Esophagus squamous epithelium (tissue), 4 donors: ENCODE results near the gene RREB1.

Source experiments
- POLR2A ChIP-seq, 4 donors: fragments of 450-650 bp; IDR thresholded peaks; one replicate each; pipeline ENCODE4 v1.6.1; 2017; ENCODE audit warnings: antibody characterized with exemption in 4 of 4, mild to moderate bottlenecking in 4 of 4, moderate library complexity in 3 of 4
- TF ChIP-seq, protein P1 (sequence below), 6 experiments: fragments of 450-650 bp in 4 of 6; fragments of 200-600 bp in 2 of 6; sonication (generic) in 2 of 6; IDR thresholded peaks; one replicate each; pipeline ENCODE4 v1.5.1; 2016 to 2019; ENCODE audit warnings: antibody characterized with exemption in 6 of 6, mild to moderate bottlenecking in 4 of 6, moderate library complexity in 4 of 6

DNA sequence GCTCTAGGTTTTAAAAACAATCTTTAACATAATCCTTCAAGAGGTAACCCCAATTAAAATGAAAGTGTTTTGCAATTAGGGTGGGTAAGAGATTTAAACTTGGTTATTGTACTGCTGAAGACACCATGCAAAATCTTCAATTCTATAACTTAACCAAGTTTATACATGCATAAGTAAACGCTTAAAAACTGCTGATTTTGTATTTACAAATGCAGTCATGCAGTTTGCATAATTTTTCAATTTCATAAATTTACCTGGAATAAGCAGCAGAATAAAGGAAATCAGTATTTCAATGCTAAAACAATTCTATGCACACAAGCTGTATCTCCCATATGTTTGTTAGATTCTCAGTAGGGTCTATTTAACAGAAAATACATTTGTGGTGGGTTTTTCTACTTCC, 182.3 kb downstream of the RREB1 start:
- TF ChIP-seq, protein P1, sequence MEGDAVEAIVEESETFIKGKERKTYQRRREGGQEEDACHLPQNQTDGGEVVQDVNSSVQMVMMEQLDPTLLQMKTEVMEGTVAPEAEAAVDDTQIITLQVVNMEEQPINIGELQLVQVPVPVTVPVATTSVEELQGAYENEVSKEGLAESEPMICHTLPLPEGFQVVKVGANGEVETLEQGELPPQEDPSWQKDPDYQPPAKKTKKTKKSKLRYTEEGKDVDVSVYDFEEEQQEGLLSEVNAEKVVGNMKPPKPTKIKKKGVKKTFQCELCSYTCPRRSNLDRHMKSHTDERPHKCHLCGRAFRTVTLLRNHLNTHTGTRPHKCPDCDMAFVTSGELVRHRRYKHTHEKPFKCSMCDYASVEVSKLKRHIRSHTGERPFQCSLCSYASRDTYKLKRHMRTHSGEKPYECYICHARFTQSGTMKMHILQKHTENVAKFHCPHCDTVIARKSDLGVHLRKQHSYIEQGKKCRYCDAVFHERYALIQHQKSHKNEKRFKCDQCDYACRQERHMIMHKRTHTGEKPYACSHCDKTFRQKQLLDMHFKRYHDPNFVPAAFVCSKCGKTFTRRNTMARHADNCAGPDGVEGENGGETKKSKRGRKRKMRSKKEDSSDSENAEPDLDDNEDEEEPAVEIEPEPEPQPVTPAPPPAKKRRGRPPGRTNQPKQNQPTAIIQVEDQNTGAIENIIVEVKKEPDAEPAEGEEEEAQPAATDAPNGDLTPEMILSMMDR (IDR thresholded peaks at IDR 0.05), result no peak
- no peak for TF ChIP-seq POLR2A (IDR thresholded peaks at IDR 0.05)
